HEK293 (cell line): Measurements from ENCODE around the gene MGME1.

ENCODE experiments used
- CTCF ChIA-PET: fragments of 350-600 bp; formaldehyde crosslinking; extraction: SDS; loops from one replicate; lab custom pipeline; 2021; ENCODE audit warnings: antibody characterized with exemption; lab: Yijun Ruan, JAX
- POLR2A ChIA-PET: fragments of 300-600 bp; formaldehyde crosslinking; extraction: SDS; loops from one replicate; lab custom pipeline; 2020; ENCODE audit warnings: antibody characterized with exemption, inconsistent platforms; lab: Yijun Ruan, JAX
- H3K27ac ChIP-seq: fragments of 200-500 bp; sonication (Bioruptor generic); 2 replicates; pipeline ENCODE4 v1.5.1; 2014; ENCODE audit warnings: low read depth, low read length, control low read depth, inconsistent platforms; ENCODE audit errors: extremely low read depth
- H3K36me3 ChIP-seq, 2 experiments: fragments of 200-500 bp in 1 of 2; sonication (Bioruptor generic) in 1 of 2; 1 replicate in 1 of 2; 2 replicates in 1 of 2; pipeline ENCODE4 v1.5.1; 2014 to 2017; ENCODE audit warnings: inconsistent platforms in 2 of 2, low read length in 2 of 2; ENCODE audit not compliant: control insufficient read depth in 2 of 2, insufficient read depth in 1 of 2
- H3K4me1 ChIP-seq: fragments of 200-500 bp; sonication (Bioruptor generic); 2 replicates; pipeline ENCODE4 v1.5.1; 2014; ENCODE audit warnings: mild to moderate bottlenecking, low read length, inconsistent platforms; ENCODE audit not compliant: control insufficient read depth, insufficient read depth
- H3K4me3 ChIP-seq: 2 replicates; pipeline ENCODE4 v1.5.1; 2011; ENCODE audit warnings: low read depth, mild to moderate bottlenecking, control low read depth, low read length, moderate library complexity
- H3K9me3 ChIP-seq: fragments of 200-500 bp; sonication (Bioruptor generic); 2 replicates; pipeline ENCODE4 v1.5.1; 2014; ENCODE audit warnings: low read depth, low read length, inconsistent platforms; ENCODE audit not compliant: control insufficient read depth, insufficient read depth
- BCL11B ChIP-seq: fragments of 450-650 bp; formaldehyde crosslinking; IDR thresholded peaks from 2 replicates; pipeline ENCODE4 v1.5.1; 2016; ENCODE audit warnings: low read depth, missing biosample characterization, missing genetic modification characterization
- CTCF ChIP-seq: fragments of 450-650 bp; formaldehyde crosslinking; IDR thresholded peaks from 2 replicates; pipeline ENCODE4 v1.5.1; 2016; ENCODE audit warnings: missing biosample characterization, missing genetic modification characterization
- GLI4 ChIP-seq: fragments of 450-650 bp; formaldehyde crosslinking; IDR thresholded peaks from 2 replicates; pipeline ENCODE4 v1.5.1; 2016; ENCODE audit warnings: missing biosample characterization, missing genetic modification characterization
- HIC1 ChIP-seq: fragments of 450-650 bp; formaldehyde crosslinking; IDR thresholded peaks from 2 replicates; pipeline ENCODE4 v1.5.1; 2016; ENCODE audit warnings: missing biosample characterization, missing genetic modification characterization
- KLF10 ChIP-seq: fragments of 450-650 bp; IDR thresholded peaks from 2 replicates; pipeline ENCODE4 v1.5.1; 2018; ENCODE audit warnings: missing biosample characterization, mild to moderate bottlenecking, missing genetic modification characterization
- KLF17 ChIP-seq: fragments of 450-650 bp; formaldehyde crosslinking; IDR thresholded peaks from 2 replicates; pipeline ENCODE4 v1.5.1; 2016; ENCODE audit warnings: missing biosample characterization, missing genetic modification characterization
- REST ChIP-seq: fragments of 450-650 bp; formaldehyde crosslinking; IDR thresholded peaks from 2 replicates; pipeline ENCODE4 v1.5.1; 2016; ENCODE audit warnings: missing biosample characterization, missing genetic modification characterization
- ZBTB49 ChIP-seq: fragments of 450-650 bp; formaldehyde crosslinking; IDR thresholded peaks from 2 replicates; pipeline ENCODE4 v1.5.1; 2016; ENCODE audit warnings: missing biosample characterization, missing genetic modification characterization, low read depth
- ZBTB6 ChIP-seq: fragments of 450-650 bp; formaldehyde crosslinking; IDR thresholded peaks from 2 replicates; pipeline ENCODE4 v1.5.1; 2017; ENCODE audit warnings: missing biosample characterization, missing genetic modification characterization
- ZNF16 ChIP-seq: fragments of 450-650 bp; formaldehyde crosslinking; IDR thresholded peaks from 2 replicates; pipeline ENCODE4 v1.5.1; 2016; ENCODE audit warnings: low read depth, missing biosample characterization, missing genetic modification characterization
- ZNF280D ChIP-seq: fragments of 450-650 bp; formaldehyde crosslinking; IDR thresholded peaks from 2 replicates; pipeline ENCODE4 v1.5.1; 2016; ENCODE audit warnings: missing biosample characterization, missing genetic modification characterization
- ZNF324 ChIP-seq: fragments of 450-650 bp; formaldehyde crosslinking; IDR thresholded peaks from 2 replicates; pipeline ENCODE4 v1.5.1; 2016; ENCODE audit warnings: missing biosample characterization, missing genetic modification characterization
- ZNF350 ChIP-seq: fragments of 450-650 bp; formaldehyde crosslinking; IDR thresholded peaks from 2 replicates; pipeline ENCODE4 v1.5.0; 2017; ENCODE audit warnings: missing biosample characterization, mild to moderate bottlenecking, missing genetic modification characterization
- ZNF510 ChIP-seq: fragments of 450-650 bp; formaldehyde crosslinking; IDR thresholded peaks from 2 replicates; pipeline ENCODE4 v1.5.1; 2018; ENCODE audit warnings: mild to moderate bottlenecking, missing genetic modification characterization, missing biosample characterization; ENCODE audit not compliant: insufficient replicate concordance
- ZNF514 ChIP-seq: fragments of 450-650 bp; formaldehyde crosslinking; IDR thresholded peaks from 2 replicates; pipeline ENCODE4 v1.5.1; 2016; ENCODE audit warnings: missing biosample characterization, missing genetic modification characterization
- ZNF529 ChIP-seq: fragments of 450-650 bp; formaldehyde crosslinking; IDR thresholded peaks from 2 replicates; pipeline ENCODE4 v1.5.1; 2017; ENCODE audit warnings: missing genetic modification characterization, missing biosample characterization; ENCODE audit not compliant: insufficient replicate concordance
- ZNF549 ChIP-seq: fragments of 450-650 bp; IDR thresholded peaks from 2 replicates; pipeline ENCODE4 v1.5.1; 2018; ENCODE audit warnings: missing biosample characterization, missing genetic modification characterization, mild to moderate bottlenecking, inconsistent platforms, moderate library complexity
- ZNF561 ChIP-seq: fragments of 450-650 bp; IDR thresholded peaks from 2 replicates; pipeline ENCODE4 v1.5.1; 2018; ENCODE audit warnings: missing biosample characterization, missing genetic modification characterization, borderline replicate concordance

MGME1 gene

GRCh38 chr20:17985388-17986018, 16.7 kb downstream of the MGME1 start:
- peaks cover 39 to 63% of the 10 kb centered on the region in 2 experiments for H3K36me3 ChIP-seq
- no peaks in the 10 kb centered on the region for H3K9me3 ChIP-seq
- no peak overlapping the region for H3K27ac ChIP-seq
- POLR2A ChIA-PET, result interaction anchor here (1.2 kb wide), 1 partner anchor 9 kb away, joined by 3 read pairs; no protein-coding TSS in a partner anchor
- H3K4me1 ChIP-seq, result no peaks in the 10 kb centered on the region
- no peak for TF ChIP-seq BCL11B (tag by site-specific recombination)
- TF ChIP-seq KLF17 (tag by site-specific recombination), result no peak
- no peak for TF ChIP-seq ZNF510 (tag by site-specific recombination)
- no peak for TF ChIP-seq HIC1 (tag by site-specific recombination)
- no peak for TF ChIP-seq ZNF324 (tag by site-specific recombination)
- TF ChIP-seq ZNF561 (tag by site-specific recombination), result no peak
- TF ChIP-seq ZBTB6 (tag by site-specific recombination), result no peak
- TF ChIP-seq ZNF529 (tag by site-specific recombination), result no peak
- TF ChIP-seq ZNF280D (tag by site-specific recombination), result no peak
- TF ChIP-seq, all 188 proteins: peak for 0
- no peak overlapping the region for H3K4me3 ChIP-seq
- CTCF ChIA-PET, result interaction anchor here (0.7 to 1.2 kb wide), 3 partner anchors 10 to 47 kb away, joined by 3 read pairs; no protein-coding TSS in a partner anchor

GRCh38 chr20:17987988-17988387, 19.2 kb downstream of the MGME1 start:
- POLR2A ChIA-PET, result no interaction called here
- TF ChIP-seq ZNF514 (no peak), CTCF (no peak), KLF10 (tag by site-specific recombination) (no peak), ZNF549 (tag by site-specific recombination) (no peak), GLI4 (tag by site-specific recombination) (no peak), ZBTB49 (no peak), ZNF16 (no peak), REST (tag by site-specific recombination) (no peak), ZNF350 (tag by site-specific recombination) (no peak)

More at GRCh38 chr20:17987988-17988387, 19.2 kb downstream of the MGME1 start:
- Histone ChIP-seq H3K4me3 (no peak overlapping the region), H3K27ac (no peak overlapping the region), H3K4me1 (no peaks in the 10 kb centered on the region), H3K9me3 (no peaks in the 10 kb centered on the region), H3K36me3 (peaks cover 36 to 53% of the 10 kb centered on the region in 2 experiments)
- CTCF ChIA-PET, result no interaction called here
